Endothelial cell of umbilical vein (primary cell): ENCODE measurements around the gene NR5A1. TPM values are rescaled to one million over a fixed set of nuclear protein-coding genes. Genes with fewer than 3 reads are reported as not detected.

Experiments
- BruUV-seq: library from RNA; stranded (reverse); fragments of 400-500 nt; replicated peaks from 2 replicates; lab custom pipeline; 2021; lab: Mats Ljungman, UMichigan
- CTCF ChIA-PET: fragments of 300-600, 350-600 bp; sonication (Branson Sonifier 250); formaldehyde crosslinking; loops from one replicate; lab custom pipeline; 2021; ENCODE audit warnings: antibody characterized with exemption, inconsistent platforms; lab: Charles Lee
- POLR2A ChIA-PET: fragments of 300-600, 350-600 bp; sonication (Branson Sonifier 250); formaldehyde crosslinking; loops from one replicate; lab custom pipeline; 2021; ENCODE audit warnings: antibody characterized with exemption, inconsistent platforms; lab: Charles Lee
- DNase-seq: peaks from one replicate; pipeline ENCODE4 v3.0.0-alpha.2; 2011; ENCODE audit warnings: low read depth, low spot score
- FAIRE-seq: peaks from 2 replicates; lab custom pipeline; 2011; peaks lifted over from hg19 to GRCh38; lab: Jason Lieb, UNC
- H2AFZ ChIP-seq: 2 replicates; pipeline ENCODE4 v1.6.0; 2012; ENCODE audit warnings: low read depth, low read length, control low read depth, inconsistent platforms
- H3K27ac ChIP-seq: 2 replicates; pipeline ENCODE4 v1.5.1; 2011; ENCODE audit warnings: low read depth, mild to moderate bottlenecking, control low read depth, low read length, moderate library complexity; ENCODE audit not compliant: insufficient read depth
- H3K27me3 ChIP-seq, 2 experiments: 2 replicates each; pipeline versions ENCODE4 v1.6.0 to v1.6.1; 2011; ENCODE audit warnings: low read length in 2 of 2, mixed read lengths in 1 of 2; ENCODE audit not compliant: control insufficient read depth in 2 of 2, insufficient read depth in 2 of 2
- H3K36me3 ChIP-seq, 2 experiments: 2 replicates in 1 of 2; 3 replicates in 1 of 2; pipeline ENCODE4 v1.5.1; 2011; ENCODE audit warnings: low read length in 2 of 2, mild to moderate bottlenecking in 1 of 2, moderate library complexity in 1 of 2; ENCODE audit not compliant: control insufficient read depth in 2 of 2, insufficient read depth in 2 of 2; ENCODE audit errors: extremely low read depth in 1 of 2
- H3K4me1 ChIP-seq: 3 replicates; pipeline ENCODE4 v1.5.1; 2011; ENCODE audit warnings: mild to moderate bottlenecking, low read length; ENCODE audit not compliant: control insufficient read depth, insufficient read depth; ENCODE audit errors: extremely low read depth
- H3K4me2 ChIP-seq: 2 replicates; pipeline ENCODE4 v1.6.1; 2011; ENCODE audit warnings: low read length, control low read depth, mixed read lengths; ENCODE audit not compliant: insufficient read depth
- H3K4me3 ChIP-seq, 3 experiments: fragments of 200-600 bp in 1 of 3; sonication (generic), shearing (Covaris generic) in 1 of 3; replicated peaks in 1 of 3; 2 replicates each; pipeline ENCODE4 v1.5.1; 2011 to 2016; ENCODE audit warnings: control low read depth in 3 of 3, low read length in 3 of 3, mild to moderate bottlenecking in 2 of 3, inconsistent platforms in 1 of 3, low read depth in 1 of 3, moderate library complexity in 1 of 3; ENCODE audit not compliant: insufficient read depth in 1 of 3
- H3K79me2 ChIP-seq: 2 replicates; pipeline ENCODE4 v1.6.0; 2012; ENCODE audit warnings: low read length, inconsistent platforms; ENCODE audit not compliant: control insufficient read depth, insufficient read depth
- H3K9ac ChIP-seq: replicated peaks from 2 replicates; pipeline ENCODE3; 2011; ENCODE audit warnings: low read length, control low read depth; ENCODE audit not compliant: insufficient read depth; ENCODE audit errors: extremely low read depth
- H3K9me1 ChIP-seq: replicated peaks from 3 replicates; pipeline ENCODE4 v1.6.0; 2011; ENCODE audit warnings: mild to moderate bottlenecking, low read length; ENCODE audit not compliant: control insufficient read depth, insufficient read depth; ENCODE audit errors: extremely low read depth
- H3K9me3 ChIP-seq: replicated peaks from 2 replicates; pipeline ENCODE4 v1.5.1; 2012; ENCODE audit warnings: low read length, inconsistent platforms; ENCODE audit not compliant: control insufficient read depth, insufficient read depth
- H4K20me1 ChIP-seq: replicated peaks from 2 replicates; pipeline ENCODE3; 2011; ENCODE audit warnings: mild to moderate bottlenecking, low read length; ENCODE audit not compliant: control insufficient read depth, insufficient read depth; ENCODE audit errors: extremely low read depth
- EZH2 ChIP-seq: IDR thresholded peaks from 2 replicates; pipeline ENCODE4 v1.6.1; 2012; ENCODE audit warnings: borderline replicate concordance, low read depth, mild to moderate bottlenecking, moderate library complexity, low read length, inconsistent platforms; ENCODE audit not compliant: severe bottlenecking
- FOS ChIP-seq: IDR thresholded peaks from 2 replicates; pipeline ENCODE4 v1.6.1; 2011; ENCODE audit warnings: mild to moderate bottlenecking, low read length, moderate library complexity, borderline replicate concordance; ENCODE audit not compliant: insufficient read depth
- GATA2 ChIP-seq: IDR thresholded peaks from 2 replicates; pipeline ENCODE4 v1.7.0; 2011; ENCODE audit warnings: low read depth, mild to moderate bottlenecking, moderate library complexity, mixed read lengths, low read length; ENCODE audit not compliant: insufficient read length, insufficient read depth
- JUN ChIP-seq: IDR thresholded peaks from 2 replicates; pipeline ENCODE4 v1.6.1; 2011; ENCODE audit warnings: borderline replicate concordance, low read depth; ENCODE audit not compliant: insufficient read length, insufficient read depth
- MYC ChIP-seq: IDR thresholded peaks from one replicate; pipeline ENCODE4 v1.6.1; 2011; ENCODE audit warnings: mild to moderate bottlenecking, low read depth, low read length
- POLR2A ChIP-seq: IDR thresholded peaks from 2 replicates; pipeline ENCODE4 v1.6.1; 2012; ENCODE audit warnings: low read depth, mild to moderate bottlenecking, control low read depth, low read length
- POLR2AphosphoS5 ChIP-seq: IDR thresholded peaks from 2 replicates; pipeline ENCODE4 v1.6.1; 2012; ENCODE audit warnings: low read depth, mild to moderate bottlenecking, control low read depth, low read length, moderate library complexity; ENCODE audit not compliant: insufficient read depth
- dilution Hi-C: fragments of 300-500 bp; cut with MboI; formaldehyde crosslinking; loops from one replicate; pipeline ENCODE4 v1.15.0; 2019; ENCODE audit warnings: low sequenced_read_pairs; ENCODE audit not compliant: extremely low pct_ligation_motif_present
- intact Hi-C: fragments of 100-400 bp; cut with micrococcal nuclease; formaldehyde crosslinking; loops from one replicate; pipeline ENCODE4 v1.10.0; 2022
- polyA plus RNA-seq, 4 experiments: library from polyadenylated mRNA; depleted of rRNA in 3 of 4; stranded (reverse) in 3 of 4; unstranded in 1 of 4; fragments of >200 nt; gene quantifications; 2 replicates each; pipeline versions ENCODE4 v1.2.1 to v1.2.3, GENCODE V29; 2011 to 2012; ENCODE audit warnings: missing spikeins in 1 of 4
- total RNA-seq: library from RNA; stranded (reverse); gene quantifications from 2 replicates; pipeline ENCODE4 v1.2.3, GENCODE V29; 2021
- TF ChIP-seq, protein P1 (sequence below): IDR thresholded peaks from 2 replicates; pipeline ENCODE4 v1.6.1; 2011; ENCODE audit not compliant: insufficient read depth, insufficient read length
- TF ChIP-seq, protein P2 (sequence below), 2 donors: IDR thresholded peaks; 1 replicate in 1 of 2; 2 replicates in 1 of 2; pipeline ENCODE4 v1.5.1; 2011; ENCODE audit warnings: low read length in 2 of 2, mild to moderate bottlenecking in 2 of 2, moderate library complexity in 2 of 2, control low read depth in 1 of 2, inconsistent platforms in 1 of 2, low read depth in 1 of 2; ENCODE audit not compliant: insufficient read depth in 1 of 2; ENCODE audit errors: extremely low read depth in 1 of 2

NR5A1 gene
- total and polyA plus RNA-seq, 2 donors (not counting 3 experiments of a cell fraction or from before 2014, with no cell fraction given) = not detected

DNA sequence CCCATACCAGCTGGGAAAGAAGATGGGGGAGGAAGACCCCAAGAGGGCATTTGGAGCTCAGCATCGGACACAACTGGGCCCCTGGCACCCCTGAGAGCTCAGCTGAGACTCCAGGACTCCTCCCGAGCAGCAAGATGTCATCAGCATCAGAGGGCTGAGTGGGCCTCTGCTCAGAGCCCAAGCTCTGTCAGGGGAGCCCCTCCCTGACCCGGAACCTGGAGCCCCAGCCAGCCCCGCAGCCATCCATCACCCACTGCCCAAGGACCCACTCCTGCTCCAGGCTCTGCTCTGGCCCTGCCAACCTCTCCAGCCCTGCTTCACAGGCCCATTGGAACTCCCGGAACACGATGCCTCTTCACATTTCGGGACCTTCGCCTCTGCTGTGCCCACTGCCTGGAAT is 9.8 kb downstream of the NR5A1 start:
- POLR2A ChIA-PET = no interaction called here
- intact Hi-C loops (no loop called here), dilution Hi-C loops (no loop called here)
- Histone ChIP-seq H4K20me1 (no peaks in the 10 kb centered on the region), H3K4me1 (no peaks in the 10 kb centered on the region), H3K9me1 (no peaks in the 10 kb centered on the region), H3K4me2 (no peak overlapping the region), H3K27ac (no peak overlapping the region), H2AFZ (no peak overlapping the region), H3K9ac (no peak overlapping the region), H3K27me3 (peaks cover 14 to 16% of the 10 kb centered on the region in 2 experiments), H3K4me3 (no peak overlapping the region), H3K79me2 (no peaks in the 10 kb centered on the region), H3K36me3 (no peaks in the 10 kb centered on the region), H3K9me3 (no peaks in the 10 kb centered on the region)
- BruUV-seq = no TSS peak
- DNase-seq (no peak), FAIRE-seq (no peak)
- TF ChIP-seq FOS = no peak
- no peak for TF ChIP-seq POLR2AphosphoS5
- no peak for TF ChIP-seq JUN
- TF ChIP-seq, protein P1, sequence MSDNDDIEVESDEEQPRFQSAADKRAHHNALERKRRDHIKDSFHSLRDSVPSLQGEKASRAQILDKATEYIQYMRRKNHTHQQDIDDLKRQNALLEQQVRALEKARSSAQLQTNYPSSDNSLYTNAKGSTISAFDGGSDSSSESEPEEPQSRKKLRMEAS = no peak
- no peak for TF ChIP-seq GATA2
- TF ChIP-seq EZH2 = no peak
- no peak for TF ChIP-seq POLR2A
- TF ChIP-seq, protein P2, sequence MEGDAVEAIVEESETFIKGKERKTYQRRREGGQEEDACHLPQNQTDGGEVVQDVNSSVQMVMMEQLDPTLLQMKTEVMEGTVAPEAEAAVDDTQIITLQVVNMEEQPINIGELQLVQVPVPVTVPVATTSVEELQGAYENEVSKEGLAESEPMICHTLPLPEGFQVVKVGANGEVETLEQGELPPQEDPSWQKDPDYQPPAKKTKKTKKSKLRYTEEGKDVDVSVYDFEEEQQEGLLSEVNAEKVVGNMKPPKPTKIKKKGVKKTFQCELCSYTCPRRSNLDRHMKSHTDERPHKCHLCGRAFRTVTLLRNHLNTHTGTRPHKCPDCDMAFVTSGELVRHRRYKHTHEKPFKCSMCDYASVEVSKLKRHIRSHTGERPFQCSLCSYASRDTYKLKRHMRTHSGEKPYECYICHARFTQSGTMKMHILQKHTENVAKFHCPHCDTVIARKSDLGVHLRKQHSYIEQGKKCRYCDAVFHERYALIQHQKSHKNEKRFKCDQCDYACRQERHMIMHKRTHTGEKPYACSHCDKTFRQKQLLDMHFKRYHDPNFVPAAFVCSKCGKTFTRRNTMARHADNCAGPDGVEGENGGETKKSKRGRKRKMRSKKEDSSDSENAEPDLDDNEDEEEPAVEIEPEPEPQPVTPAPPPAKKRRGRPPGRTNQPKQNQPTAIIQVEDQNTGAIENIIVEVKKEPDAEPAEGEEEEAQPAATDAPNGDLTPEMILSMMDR (IDR thresholded peaks at IDR 0.05; ENCODE audit: extremely low read depth in 1 of 2, insufficient read depth in 1 of 2, low read depth in 1 of 2, low read length in 2 of 2) = no peak
- no peak for TF ChIP-seq MYC
- CTCF ChIA-PET = interaction anchor here (1.2 kb wide), 1 partner anchor 13 kb away, joined by 3 read pairs; no protein-coding TSS in a partner anchor
